Spleen (tissue), 7 donors: Measurements from ENCODE around the gene GGN.

Source experiments
- CTCF ChIP-seq, 11 experiments: fragments of 200-600 bp in 7 of 11; fragments of 450-650 bp in 4 of 11; sonication (generic) in 4 of 11; IDR thresholded peaks in 8 of 11; conservative IDR thresholded peaks in 3 of 11; 1 replicate in 7 of 11; 2 replicates in 4 of 11; pipeline versions ENCODE4 v1.4.0 to v1.8.0; 2016 to 2021; ENCODE audit warnings: antibody characterized with exemption in 11 of 11, inconsistent platforms in 4 of 11, mild to moderate bottlenecking in 1 of 11
- POLR2A ChIP-seq, 3 donors: fragments of 450-650 bp; IDR thresholded peaks; one replicate each; pipeline ENCODE4 v1.5.1; 2017; ENCODE audit warnings: antibody characterized with exemption in 3 of 3, mild to moderate bottlenecking in 1 of 3
- POLR2AphosphoS5 ChIP-seq, 3 donors: sonication (generic); formaldehyde crosslinking; IDR thresholded peaks; one replicate each; pipeline ENCODE4 v1.5.1; 2017; ENCODE audit warnings: antibody characterized with exemption in 3 of 3
- donor health status: DM: no; HTN: no; CAD: no; lungs with moderate emphysema.
- donor health status: DM: no; HTN: no; CAD: no.
- donor health status: DM: no; HTN: no; CAD: no.

DNA sequence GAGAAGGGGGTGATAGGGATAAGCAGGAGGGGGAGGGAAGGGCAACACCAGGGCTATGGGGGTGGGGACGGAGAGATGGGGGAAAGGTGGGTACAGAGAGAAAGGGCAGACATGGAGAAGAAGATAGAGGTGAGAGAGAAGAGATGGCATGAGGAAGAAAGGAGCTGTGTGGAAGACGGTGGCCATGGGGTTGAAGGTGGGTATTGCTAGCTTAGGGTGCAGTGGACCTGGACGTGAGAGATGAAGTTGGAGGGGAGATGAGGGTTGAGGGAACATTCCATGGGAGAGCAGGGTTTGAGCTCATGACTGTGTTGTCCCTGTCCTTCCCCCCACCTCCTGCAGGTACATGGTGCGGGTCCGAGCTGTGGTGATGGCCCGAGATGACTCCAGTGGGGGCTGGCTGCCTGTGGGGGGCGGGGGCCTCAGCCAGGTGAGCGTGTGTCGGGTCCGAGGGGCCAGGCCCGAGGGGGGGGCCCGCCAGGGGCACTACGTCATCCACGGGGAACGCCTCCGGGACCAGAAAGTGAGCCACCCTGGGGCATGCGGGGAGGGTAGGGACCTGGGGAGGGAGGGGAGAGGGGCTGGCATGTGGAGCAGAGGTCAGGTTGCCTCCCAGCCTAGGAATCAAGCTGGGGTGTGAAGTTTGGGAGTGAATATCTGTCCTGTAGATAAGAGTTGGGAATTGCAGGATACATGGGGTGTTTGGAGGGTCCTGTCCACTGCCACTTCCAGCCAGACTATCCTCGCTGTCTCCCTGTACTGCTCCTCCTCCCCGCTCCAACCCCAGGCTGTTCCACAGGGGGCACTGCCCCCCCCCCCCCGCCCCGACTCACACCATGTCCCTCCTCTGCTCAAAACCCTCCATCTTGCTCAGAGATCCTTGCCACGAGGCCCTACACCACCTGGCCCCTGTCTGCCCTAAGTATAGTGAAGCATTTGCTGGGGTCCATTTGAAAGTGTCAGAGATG is 2.4 kb upstream of the GGN start:
- TF ChIP-seq CTCF (IDR thresholded peaks at IDR 0.05 in 8 of 11, conservative IDR thresholded peaks at IDR 0.05 in 3 of 11) (no peak), POLR2A (IDR thresholded peaks at IDR 0.05) (no peak), POLR2AphosphoS5 (IDR thresholded peaks at IDR 0.05) (no peak)
